ENCODE data around the gene CDCA7.

CDCA7 gene

GRCh38 chr2:173407176-173407575 lies 52.5 kb downstream of the CDCA7 start:
- DNase-seq = no peak

DNA sequence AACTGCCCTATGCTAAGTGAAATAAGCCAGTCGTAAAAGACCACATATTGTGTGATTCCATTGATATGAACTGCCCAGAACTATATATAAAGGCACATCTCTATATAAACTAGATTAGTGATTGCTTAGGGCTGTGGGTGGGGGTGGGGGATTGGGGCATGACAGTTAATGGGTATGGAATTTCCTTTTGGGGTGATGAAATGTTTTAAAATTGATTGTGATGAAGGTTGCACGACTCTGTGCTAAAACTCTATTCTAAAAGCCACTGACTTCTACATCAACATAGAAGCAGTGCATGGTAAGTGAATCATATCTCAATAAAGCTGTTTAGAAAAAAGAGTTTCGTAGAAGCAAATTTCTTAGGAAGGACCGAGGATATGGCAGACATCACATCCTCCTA lies 53.0 kb downstream of the CDCA7 start:
- DNase-seq = peak; percentile 52

DNA sequence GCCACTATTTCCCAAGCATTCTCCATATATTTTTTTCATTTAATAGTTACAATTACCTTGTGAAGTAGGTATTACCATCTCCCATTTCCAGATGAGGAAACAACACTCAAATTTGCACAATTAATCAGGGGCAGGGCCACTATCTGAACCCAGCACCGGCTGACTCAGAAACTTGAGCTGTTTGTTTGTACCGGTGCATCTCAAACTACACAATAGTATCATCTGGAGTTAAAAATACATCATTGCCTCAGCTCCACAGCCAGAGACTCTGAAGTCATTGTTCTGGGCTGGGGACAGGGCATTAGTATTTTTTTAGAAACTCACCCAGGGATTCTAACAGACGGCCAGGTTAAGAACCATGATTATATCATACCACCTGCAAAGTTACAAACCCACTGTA lies 55.9 kb downstream of the CDCA7 start:
- no peak for DNase-seq

GRCh38 chr2:173412628-173413027 lies 58.0 kb downstream of the CDCA7 start:
- DNase-seq = no peak

- peak; percentile 82 for DNase-seq
Observed at GRCh38 chr2:173414823-173415322, 60.2 kb downstream of the CDCA7 start.

DNA sequence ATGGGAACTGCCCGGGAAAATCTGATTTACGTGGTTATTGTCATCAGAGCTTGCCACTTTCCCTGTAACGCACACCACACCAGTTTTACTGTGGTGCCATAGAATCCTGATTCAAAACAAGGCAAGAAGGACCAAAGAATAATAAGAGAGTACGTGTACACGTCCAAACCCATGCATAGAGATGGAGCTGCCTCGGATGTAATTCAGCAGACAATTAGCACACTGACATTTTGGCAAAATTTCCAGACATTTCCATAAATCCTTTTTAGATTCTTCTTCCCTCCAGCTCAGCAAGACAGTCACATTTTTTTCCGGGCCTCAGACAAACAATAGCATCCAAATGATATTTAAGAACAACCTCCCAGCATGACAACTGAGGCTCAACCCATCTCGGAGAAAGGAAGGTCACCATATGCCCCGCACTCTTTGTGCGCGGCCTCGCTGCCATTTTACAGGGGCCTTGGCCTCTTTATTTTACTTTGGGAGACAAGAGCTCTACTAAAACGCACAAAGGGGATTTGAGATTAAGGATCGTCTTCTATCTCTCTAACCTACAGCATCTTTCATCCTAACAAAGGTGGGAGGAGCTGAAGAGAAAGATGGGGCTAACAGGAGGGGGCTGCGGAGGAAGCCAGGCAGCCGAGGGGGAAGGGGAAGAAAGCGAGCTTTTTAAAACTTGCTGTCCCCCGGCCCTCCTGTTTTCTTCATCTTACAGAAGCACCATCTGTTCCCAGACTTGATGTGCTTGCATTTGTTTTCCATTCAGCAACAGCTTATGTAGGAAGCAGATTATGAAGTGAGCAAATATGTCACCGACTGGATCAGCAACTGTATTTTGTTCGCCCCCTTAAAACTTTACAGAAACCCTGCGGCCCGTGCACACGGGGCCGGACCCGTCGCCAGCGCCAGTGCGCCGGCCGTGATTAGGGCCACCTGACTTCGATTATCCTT lies 61.0 kb downstream of the CDCA7 start:
- DNase-seq = peak; percentile 35

GRCh38 chr2:173416415-173417152 lies 61.9 kb downstream of the CDCA7 start:
- peak; percentile 51 for DNase-seq

GRCh38 chr2:173417341-173417740 lies 62.7 kb downstream of the CDCA7 start:
- DNase-seq = no peak

DNA sequence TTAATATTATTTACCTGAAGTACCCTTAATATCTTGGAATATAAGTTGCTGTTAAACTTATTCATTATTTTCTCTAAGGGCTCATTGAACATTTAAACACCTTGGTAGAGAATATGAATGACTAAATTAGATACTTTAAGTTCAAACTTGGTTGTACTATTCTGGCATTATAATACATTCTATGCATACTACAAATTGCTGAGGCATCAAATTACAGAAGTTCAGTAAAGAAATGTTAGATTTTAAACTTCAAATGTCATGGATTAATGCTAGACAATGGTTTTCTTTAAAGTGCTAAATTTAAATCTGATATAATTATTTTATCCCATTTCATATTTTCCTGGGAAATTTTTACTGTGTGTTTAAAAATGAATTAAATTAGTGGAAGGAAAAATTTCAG lies 63.1 kb downstream of the CDCA7 start:
- no peak for DNase-seq

Measured in fibroblast of upper back skin (primary cell).